Limb (tissue), 2 donors: ENCODE results near the gene GLIS1.
A peak's percentile ranks its signal among the peaks of the same experiment; 100 is the strongest.
"Not testable (repeated sequence)": the region's sequence is repeated elsewhere in the genome, so short reads cannot be mapped to it uniquely, and the experiment has no call there.

Experiments
- DNase-seq, 2 donors: peaks; one replicate each; pipeline ENCODE4 v3.0.0-alpha.2; 2016; ENCODE audit errors: extremely low spot score in 2 of 2

The GLIS1 gene

GRCh38 chr1:53654216-53655210 is 84.5 kb downstream of the GLIS1 start:
- DNase-seq, result no peak

GRCh38 chr1:53653631-53654030 is 85.3 kb downstream of the GLIS1 start:
- DNase-seq, result no peak

- DNase-seq, result no peak
Observed at GRCh38 chr1:53653200-53653575, 85.8 kb downstream of the GLIS1 start.

- no peak for DNase-seq
Observed at GRCh38 chr1:53652441-53653199, 86.3 kb downstream of the GLIS1 start.

- DNase-seq, result no peak
Observed at GRCh38 chr1:53651356-53651755, 87.6 kb downstream of the GLIS1 start.

- DNase-seq, result no peak
Observed at GRCh38 chr1:53648516-53648915, 90.4 kb downstream of the GLIS1 start.

- DNase-seq, result not testable (repeated sequence)
Observed at GRCh38 chr1:53647915-53648314, 91.0 kb downstream of the GLIS1 start.

GRCh38 chr1:53646732-53647131 is 92.2 kb downstream of the GLIS1 start:
- DNase-seq, result no peak

- DNase-seq, result no peak
Observed at GRCh38 chr1:53645690-53646078, 93.3 kb downstream of the GLIS1 start.

GRCh38 chr1:53644909-53645689 is 93.9 kb downstream of the GLIS1 start:
- no peak for DNase-seq

GRCh38 chr1:53644496-53644895 is 94.5 kb downstream of the GLIS1 start:
- no peak for DNase-seq

GRCh38 chr1:53643881-53644390 is 95.0 kb downstream of the GLIS1 start:
- no peak for DNase-seq

- peak in 1 of 2 donors; percentile 39 for DNase-seq
Observed at GRCh38 chr1:53643041-53643880, 95.7 kb downstream of the GLIS1 start.

- DNase-seq, result no peak
Observed at GRCh38 chr1:53642607-53643006, 96.4 kb downstream of the GLIS1 start.

GRCh38 chr1:53642215-53642555 is 96.8 kb downstream of the GLIS1 start:
- no peak for DNase-seq

- peak in 1 of 2 donors; percentile 18 for DNase-seq
Observed at GRCh38 chr1:53641481-53642214, 97.3 kb downstream of the GLIS1 start.

- peak in 1 of 2 donors; percentile 21 for DNase-seq
Observed at GRCh38 chr1:53640701-53641075, 98.3 kb downstream of the GLIS1 start.

GRCh38 chr1:53639996-53640700 is 98.8 kb downstream of the GLIS1 start:
- peak in 1 of 2 donors; percentile 16 for DNase-seq

GRCh38 chr1:53639251-53639763 is 99.7 kb downstream of the GLIS1 start:
- DNase-seq, result peak in 1 of 2 donors; percentile 49
